ENCODE measurements around the gene TMEM120B.
"Not testable (repeated sequence)": the region's sequence is repeated elsewhere in the genome, so short reads cannot be mapped to it uniquely, and the experiment has no call there.

TMEM120B gene

DNA sequence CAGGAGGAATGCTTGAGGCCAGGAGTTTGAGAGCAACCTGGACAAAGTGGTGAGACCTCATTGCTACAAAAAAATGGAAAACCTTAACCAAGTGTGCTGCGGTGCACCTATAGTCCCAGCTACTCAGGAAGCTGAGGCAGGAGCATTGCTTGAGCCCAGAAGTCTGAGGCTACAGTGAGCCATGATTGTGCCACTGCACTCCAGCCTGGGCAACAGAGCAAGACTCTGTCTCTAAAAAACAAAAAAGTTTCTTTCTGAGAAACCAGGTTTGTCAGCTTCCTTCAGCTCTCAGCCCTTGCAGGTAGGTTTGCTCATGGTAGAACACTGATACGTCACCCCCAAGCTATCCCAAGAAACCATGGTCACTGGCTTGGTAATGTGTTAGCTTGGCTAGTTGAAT lies 23.1 kb upstream of the TMEM120B start:
- ChIA-PET POLR2A (no interaction called here), CTCF (interaction anchor here (0.7 to 18.2 kb wide), 4 partner anchors 84 to 140 kb away, joined by 3 to 205 read pairs (median 4); partner anchors contain the start of gene RHOF)
- TF ChIP-seq ZBTB17 (tag by site-specific recombination; IDR thresholded peaks at IDR 0.05) (no peak), KLF9 (tag by site-specific recombination; IDR thresholded peaks at IDR 0.05; ENCODE audit: low read depth) (no peak), ZNF121 (tag by site-specific recombination; IDR thresholded peaks at IDR 0.05) (peak; percentile 86), SP3 (tag by site-specific recombination; IDR thresholded peaks at IDR 0.05) (no peak)
- Histone ChIP-seq H3K4me1 (ENCODE audit: control insufficient read depth, insufficient read depth, low read length) (peaks cover 6% of the 10 kb centered on the region; the same call in 1 of the 2 replicates), H3K9me3 (ENCODE audit: control insufficient read depth, insufficient read depth, low read depth, low read length) (no peaks in the 10 kb centered on the region), H3K36me3 (ENCODE audit: control insufficient read depth in 2 of 2, insufficient read depth in 1 of 2, low read length in 2 of 2) (no peaks in the 10 kb centered on the region), H3K4me3 (ENCODE audit: low read depth, low read length) (no peak overlapping the region), H3K27ac (ENCODE audit: extremely low read depth, low read depth, low read length) (no peak overlapping the region)

DNA sequence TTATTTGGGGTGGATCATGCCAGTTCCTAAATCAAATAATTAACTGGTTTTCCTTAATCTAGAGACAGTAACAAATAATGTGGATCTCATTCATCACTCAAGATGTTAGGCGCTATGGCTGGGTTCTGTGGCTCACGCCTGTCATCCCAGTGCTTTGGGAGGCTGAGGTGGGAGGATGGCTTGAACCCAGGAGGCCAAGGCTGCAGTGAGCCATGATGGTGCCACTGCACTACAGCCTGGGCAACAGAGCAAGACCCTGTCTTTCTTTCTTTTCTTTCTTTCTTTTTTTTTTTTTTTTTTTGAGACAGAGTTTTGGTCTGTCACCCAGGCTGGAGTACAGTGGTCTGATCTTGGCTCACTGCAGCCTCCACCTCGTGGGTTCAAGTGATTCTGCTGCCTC lies 19.8 kb upstream of the TMEM120B start:
- CTCF ChIA-PET, result interaction anchor here (0.5 to 18.2 kb wide), 7 partner anchors 27 to 430 kb away, joined by 3 to 205 read pairs (median 5); partner anchors contain the start of genes PSMD9 and RHOF
- H3K36me3 ChIP-seq (ENCODE audit: control insufficient read depth in 2 of 2, insufficient read depth in 1 of 2, low read length in 2 of 2); H3K9me3 ChIP-seq (ENCODE audit: control insufficient read depth, insufficient read depth, low read depth, low read length); H3K27ac ChIP-seq (ENCODE audit: extremely low read depth, low read depth, low read length); H3K4me3 ChIP-seq (ENCODE audit: low read depth, low read length); H3K4me1 ChIP-seq (ENCODE audit: control insufficient read depth, insufficient read depth, low read length): not testable (repeated sequence)
- TF ChIP-seq ZNF121 (tag by site-specific recombination; IDR thresholded peaks at IDR 0.05), result peak; percentile 80
- POLR2A ChIA-PET, result interaction anchor here (0.6 kb wide), 1 partner anchor 27 kb away, joined by 4 read pairs; no protein-coding TSS in a partner anchor

DNA sequence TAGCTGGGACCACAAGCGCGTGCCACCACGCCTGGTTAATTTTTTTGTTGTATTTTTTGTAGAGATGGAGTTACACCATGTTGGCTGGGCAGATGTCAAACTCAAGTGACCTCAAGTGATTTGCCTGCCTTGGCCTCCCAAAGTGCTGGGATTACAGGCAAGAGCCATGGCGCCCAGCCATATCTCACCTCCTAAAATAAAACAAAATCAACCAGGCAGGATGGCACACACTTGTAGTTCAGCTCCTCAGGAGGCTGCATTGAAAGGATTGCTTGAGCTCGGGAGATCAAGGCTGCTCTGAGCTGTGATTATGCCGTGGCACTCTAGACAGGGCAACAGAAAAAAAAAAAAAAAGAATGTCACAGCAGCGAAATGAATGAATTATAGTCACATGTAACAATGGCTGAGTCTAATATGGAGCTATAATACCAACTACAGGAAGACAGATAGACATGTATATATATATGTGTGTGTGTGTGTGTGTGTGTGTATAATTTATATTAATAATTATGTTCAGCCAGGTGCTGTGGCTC lies 19.3 kb upstream of the TMEM120B start:
- no peak overlapping the region for H3K27ac ChIP-seq (ENCODE audit: extremely low read depth, low read depth, low read length)
- H3K4me3 ChIP-seq (ENCODE audit: low read depth, low read length), result no peak overlapping the region
- POLR2A ChIA-PET, result interaction anchor here (0.6 to 1.2 kb wide), 2 partner anchors 27 to 101 kb away, joined by 4 read pairs; partner anchors contain the start of gene RHOF
- no peaks in the 10 kb centered on the region for H3K36me3 ChIP-seq (ENCODE audit: control insufficient read depth in 2 of 2, insufficient read depth in 1 of 2, low read length in 2 of 2)
- no peaks in the 10 kb centered on the region for H3K9me3 ChIP-seq (ENCODE audit: control insufficient read depth, insufficient read depth, low read depth, low read length)
- peaks cover 6% of the 10 kb centered on the region; the same call in 1 of the 2 replicates for H3K4me1 ChIP-seq (ENCODE audit: control insufficient read depth, insufficient read depth, low read length)
- CTCF ChIA-PET, result interaction anchor here (0.5 to 18.2 kb wide), 7 partner anchors 27 to 984 kb away, joined by 3 to 205 read pairs (median 5); partner anchors contain the start of genes PSMD9 and RHOF
- TF ChIP-seq SETDB1 (IDR thresholded peaks at IDR 0.05; ENCODE audit: insufficient read length, low read length) (no peak), SALL2 (tag by site-specific recombination; IDR thresholded peaks at IDR 0.05; ENCODE audit: borderline replicate concordance) (no peak)
- TF ChIP-seq, protein P1, sequence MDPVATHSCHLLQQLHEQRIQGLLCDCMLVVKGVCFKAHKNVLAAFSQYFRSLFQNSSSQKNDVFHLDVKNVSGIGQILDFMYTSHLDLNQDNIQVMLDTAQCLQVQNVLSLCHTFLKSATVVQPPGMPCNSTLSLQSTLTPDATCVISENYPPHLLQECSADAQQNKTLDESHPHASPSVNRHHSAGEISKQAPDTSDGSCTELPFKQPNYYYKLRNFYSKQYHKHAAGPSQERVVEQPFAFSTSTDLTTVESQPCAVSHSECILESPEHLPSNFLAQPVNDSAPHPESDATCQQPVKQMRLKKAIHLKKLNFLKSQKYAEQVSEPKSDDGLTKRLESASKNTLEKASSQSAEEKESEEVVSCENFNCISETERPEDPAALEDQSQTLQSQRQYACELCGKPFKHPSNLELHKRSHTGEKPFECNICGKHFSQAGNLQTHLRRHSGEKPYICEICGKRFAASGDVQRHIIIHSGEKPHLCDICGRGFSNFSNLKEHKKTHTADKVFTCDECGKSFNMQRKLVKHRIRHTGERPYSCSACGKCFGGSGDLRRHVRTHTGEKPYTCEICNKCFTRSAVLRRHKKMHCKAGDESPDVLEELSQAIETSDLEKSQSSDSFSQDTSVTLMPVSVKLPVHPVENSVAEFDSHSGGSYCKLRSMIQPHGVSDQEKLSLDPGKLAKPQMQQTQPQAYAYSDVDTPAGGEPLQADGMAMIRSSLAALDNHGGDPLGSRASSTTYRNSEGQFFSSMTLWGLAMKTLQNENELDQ (tag by site-specific recombination; IDR thresholded peaks at IDR 0.05; ENCODE audit: low read depth), result no peak
- TF ChIP-seq, protein P2, sequence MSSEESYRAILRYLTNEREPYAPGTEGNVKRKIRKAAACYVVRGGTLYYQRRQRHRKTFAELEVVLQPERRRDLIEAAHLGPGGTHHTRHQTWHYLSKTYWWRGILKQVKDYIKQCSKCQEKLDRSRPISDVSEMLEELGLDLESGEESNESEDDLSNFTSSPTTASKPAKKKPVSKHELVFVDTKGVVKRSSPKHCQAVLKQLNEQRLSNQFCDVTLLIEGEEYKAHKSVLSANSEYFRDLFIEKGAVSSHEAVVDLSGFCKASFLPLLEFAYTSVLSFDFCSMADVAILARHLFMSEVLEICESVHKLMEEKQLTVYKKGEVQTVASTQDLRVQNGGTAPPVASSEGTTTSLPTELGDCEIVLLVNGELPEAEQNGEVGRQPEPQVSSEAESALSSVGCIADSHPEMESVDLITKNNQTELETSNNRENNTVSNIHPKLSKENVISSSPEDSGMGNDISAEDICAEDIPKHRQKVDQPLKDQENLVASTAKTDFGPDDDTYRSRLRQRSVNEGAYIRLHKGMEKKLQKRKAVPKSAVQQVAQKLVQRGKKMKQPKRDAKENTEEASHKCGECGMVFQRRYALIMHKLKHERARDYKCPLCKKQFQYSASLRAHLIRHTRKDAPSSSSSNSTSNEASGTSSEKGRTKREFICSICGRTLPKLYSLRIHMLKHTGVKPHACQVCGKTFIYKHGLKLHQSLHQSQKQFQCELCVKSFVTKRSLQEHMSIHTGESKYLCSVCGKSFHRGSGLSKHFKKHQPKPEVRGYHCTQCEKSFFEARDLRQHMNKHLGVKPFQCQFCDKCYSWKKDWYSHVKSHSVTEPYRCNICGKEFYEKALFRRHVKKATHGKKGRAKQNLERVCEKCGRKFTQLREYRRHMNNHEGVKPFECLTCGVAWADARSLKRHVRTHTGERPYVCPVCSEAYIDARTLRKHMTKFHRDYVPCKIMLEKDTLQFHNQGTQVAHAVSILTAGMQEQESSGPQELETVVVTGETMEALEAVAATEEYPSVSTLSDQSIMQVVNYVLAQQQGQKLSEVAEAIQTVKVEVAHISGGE (tag by site-specific recombination; conservative IDR thresholded peaks at IDR 0.05; ENCODE audit: low read depth), result no peak
- TF ChIP-seq, protein P3, sequence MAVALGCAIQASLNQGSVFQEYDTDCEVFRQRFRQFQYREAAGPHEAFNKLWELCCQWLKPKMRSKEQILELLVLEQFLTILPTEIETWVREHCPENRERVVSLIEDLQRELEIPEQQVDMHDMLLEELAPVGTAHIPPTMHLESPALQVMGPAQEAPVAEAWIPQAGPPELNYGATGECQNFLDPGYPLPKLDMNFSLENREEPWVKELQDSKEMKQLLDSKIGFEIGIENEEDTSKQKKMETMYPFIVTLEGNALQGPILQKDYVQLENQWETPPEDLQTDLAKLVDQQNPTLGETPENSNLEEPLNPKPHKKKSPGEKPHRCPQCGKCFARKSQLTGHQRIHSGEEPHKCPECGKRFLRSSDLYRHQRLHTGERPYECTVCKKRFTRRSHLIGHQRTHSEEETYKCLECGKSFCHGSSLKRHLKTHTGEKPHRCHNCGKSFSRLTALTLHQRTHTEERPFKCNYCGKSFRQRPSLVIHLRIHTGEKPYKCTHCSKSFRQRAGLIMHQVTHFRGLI (tag by site-specific recombination; IDR thresholded peaks at IDR 0.05), result no peak

All from HEK293 (cell line).